Measurements from ENCODE around the gene CACNA1C. TPM values are rescaled to one million over a fixed set of nuclear protein-coding genes. Genes with fewer than 3 reads are reported as not detected.

CACNA1C gene
- total and polyA plus RNA-seq, 10 of the 15 experiments (the other 5 are each of a cell fraction or from before 2014, with no cell fraction given) = under 0.01 to 0.15 (median 0.09) TPM; not detected in 5

- ChIA-PET SMC1A (ENCODE audit: uncharacterized antibody, unreplicated experiment) (no interaction called here), RAD21 (ENCODE audit: unreplicated experiment) (no interaction called here), CTCF (no interaction called here), POLR2A (no interaction called here)
- Histone ChIP-seq H3K9me3 (replicated peaks; ENCODE audit: control insufficient read depth, insufficient read depth, low read length) (no peaks in the 10 kb centered on the region; the same call in 2 of the 3 replicates), H2AFZ (ENCODE audit: control insufficient read depth, low read depth, low read length) (no peak overlapping the region), H3K9ac (ENCODE audit: control insufficient read depth, insufficient read depth, low read length) (no peak overlapping the region), H3K27me3 (replicated peaks in 1 of 2; ENCODE audit: control insufficient read depth in 2 of 2, insufficient read depth in 2 of 2, low read length in 1 of 2) (peaks cover 0 to 3% of the 10 kb centered on the region in 2 experiments; a peak in 1 of 4 replicates), H3K4me1 (ENCODE audit: control insufficient read depth, insufficient read depth, low read length) (no peaks in the 10 kb centered on the region), H4K20me1 (ENCODE audit: control insufficient read depth, insufficient read depth) (no peaks in the 10 kb centered on the region), H3K4me2 (ENCODE audit: control insufficient read depth, insufficient read depth) (no peak overlapping the region), H3K79me2 (ENCODE audit: control insufficient read depth, insufficient read depth, low read length) (no peaks in the 10 kb centered on the region), H3K27ac (ENCODE audit: control insufficient read depth, insufficient read depth) (no peak overlapping the region), H3K36me3 (ENCODE audit: control insufficient read depth in 2 of 2, insufficient read depth in 2 of 2, low read length in 1 of 2) (no peaks in the 10 kb centered on the region), H3K4me3 (no peak overlapping the region)
- in situ Hi-C loops (cut with MboI) (no loop called here), intact Hi-C loops (cut with micrococcal nuclease; ENCODE audit: unreplicated experiment) (no loop called here)
- TF ChIP-seq ZNF24 (IDR thresholded peaks at IDR 0.05) (no peak), GABPA (IDR thresholded peaks at IDR 0.05; ENCODE audit: low read depth) (no peak), POLR2A (IDR thresholded peaks at IDR 0.05; ENCODE audit: low read depth, low read length) (no peak), TCF3 (IDR thresholded peaks at IDR 0.05; ENCODE audit: borderline replicate concordance, insufficient read depth, low read depth, low read length) (no peak), PML (IDR thresholded peaks at IDR 0.05; ENCODE audit: low read length) (no peak), EZH2 (IDR thresholded peaks at IDR 0.05; ENCODE audit: borderline replicate concordance, control insufficient read depth, low read depth, low read length) (no peak), ELK1 (IDR thresholded peaks at IDR 0.05; ENCODE audit: low read depth, low read length) (no peak), MXI1 (IDR thresholded peaks at IDR 0.05; ENCODE audit: low read depth, low read length) (no peak), STAT1 (conservative IDR thresholded peaks at IDR 0.05) (no peak), CEBPB (IDR thresholded peaks at IDR 0.05; ENCODE audit: borderline replicate concordance in 1 of 2, low read depth in 2 of 2, low read length in 2 of 2) (no peak), SMAD1 (IDR thresholded peaks at IDR 0.05; ENCODE audit: low read depth, partially characterized antibody) (no peak), SP1 (IDR thresholded peaks at IDR 0.05; ENCODE audit: low read depth, low read length) (no peak), POLR2AphosphoS5 (IDR thresholded peaks at IDR 0.05; ENCODE audit: low read length) (no peak), MLLT1 (IDR thresholded peaks at IDR 0.05) (no peak), PAX5 (IDR thresholded peaks at IDR 0.05; ENCODE audit: borderline replicate concordance, low read depth, low read length) (no peak)
- WGBS (ENCODE audit: insufficient coverage, insufficient replicate concordance, low lambda C conversion rate, missing lambda C conversion rate) = 36% methylated on average over 2 of the region's 2 CpGs
- no TSS peak for BruUV-seq (replicated peaks)
- no peak for ATAC-seq
- FAIRE-seq = no peak
- no peak for DNase-seq (ENCODE audit: low read depth, low spot score)
Measured at GRCh38 chr12:2418579-2418978, 365.8 kb downstream of the CACNA1C start.

Data from GM12878 (cell line).